CD8-positive, alpha-beta memory T cell (primary cell): Measurements from ENCODE around the gene ARL4C. TPM values are rescaled to one million over a fixed set of nuclear protein-coding genes. Genes with fewer than 3 reads are reported as not detected.

ENCODE experiments used
- CTCF ChIA-PET: fragments of 350-600 bp; sonication (Branson Sonifier 250); formaldehyde crosslinking; loops from one replicate; lab custom pipeline; 2021; ENCODE audit warnings: antibody characterized with exemption; lab: Charles Lee
- POLR2A ChIA-PET: fragments of 350-600 bp; sonication (Branson Sonifier 250); formaldehyde crosslinking; loops from one replicate; lab custom pipeline; 2021; ENCODE audit warnings: antibody characterized with exemption; lab: Charles Lee
- DNase-seq, 5 donors: peaks; one replicate each; pipeline versions ENCODE4 v3.0.0 to v3.0.0-alpha.2; 2020 to 2022; ENCODE audit warnings: mixed read lengths in 1 of 5
- H3K27ac ChIP-seq: one replicate; pipeline ENCODE4 v1.7.0; 2013; ENCODE audit warnings: low read depth, mild to moderate bottlenecking, low read length, moderate library complexity
- H3K27me3 ChIP-seq: 2 replicates; pipeline ENCODE4 v1.7.0; 2013; ENCODE audit warnings: low read length, mild to moderate bottlenecking; ENCODE audit not compliant: insufficient read depth, poor library complexity, severe bottlenecking
- H3K36me3 ChIP-seq: 2 replicates; pipeline ENCODE4 v1.7.0; 2013; ENCODE audit warnings: mild to moderate bottlenecking, low read length, moderate library complexity; ENCODE audit not compliant: insufficient read depth
- H3K4me1 ChIP-seq: 2 replicates; pipeline ENCODE4 v1.7.0; 2013; ENCODE audit warnings: mild to moderate bottlenecking, low read length, moderate library complexity; ENCODE audit not compliant: insufficient read depth
- H3K4me3 ChIP-seq: 2 replicates; pipeline ENCODE4 v1.7.0; 2013; ENCODE audit warnings: mild to moderate bottlenecking, low read length
- H3K9me3 ChIP-seq: 2 replicates; pipeline ENCODE4 v1.7.0; 2013; ENCODE audit warnings: mild to moderate bottlenecking, low read length
- H3K27ac Mint-ChIP-seq, 8 donors: one replicate each; pipeline ENCODE4 v1.8.0; 2020 to 2021; ENCODE audit warnings: mixed read lengths in 8 of 8, mild to moderate bottlenecking in 6 of 8, inconsistent platforms in 3 of 8, moderate library complexity in 3 of 8
- H3K27me3 Mint-ChIP-seq, 2 donors: one replicate each; pipeline ENCODE4 v1.8.0; 2020 to 2021; ENCODE audit warnings: mixed read lengths in 2 of 2, mild to moderate bottlenecking in 1 of 2, moderate library complexity in 1 of 2
- H3K36me3 Mint-ChIP-seq, 3 donors: one replicate each; pipeline ENCODE4 v1.8.0; 2020 to 2021; ENCODE audit warnings: mixed read lengths in 3 of 3, inconsistent platforms in 1 of 3, mild to moderate bottlenecking in 1 of 3
- H3K4me1 Mint-ChIP-seq, 3 donors: one replicate each; pipeline ENCODE4 v1.8.0; 2020 to 2021; ENCODE audit warnings: mixed read lengths in 3 of 3, inconsistent platforms in 1 of 3, mild to moderate bottlenecking in 1 of 3
- H3K4me3 Mint-ChIP-seq, 7 donors: one replicate each; pipeline ENCODE4 v1.8.0; 2020 to 2021; ENCODE audit warnings: mixed read lengths in 7 of 7, mild to moderate bottlenecking in 6 of 7, moderate library complexity in 4 of 7, inconsistent platforms in 2 of 7
- H3K9me3 Mint-ChIP-seq, 5 donors: one replicate each; pipeline ENCODE4 v1.8.0; 2020 to 2022; ENCODE audit warnings: mixed read lengths in 5 of 5, mild to moderate bottlenecking in 3 of 5, moderate library complexity in 2 of 5, inconsistent platforms in 1 of 5
- polyA plus RNA-seq: library from polyadenylated mRNA; unstranded; fragments of 300-500 nt; fragmentation: Illumina TruSeq; gene quantifications from one replicate; pipeline ENCODE4 v1.2.3, GENCODE V29; 2021
- total RNA-seq, 2 experiments: library from RNA; stranded (reverse); gene quantifications; one replicate each; pipeline ENCODE4 v1.2.3, GENCODE V29; 2021

Gene ARL4C
- total and polyA plus RNA-seq, 3 experiments from 2014 or later: 54.0 to 247 (median 54.7) TPM

DNA sequence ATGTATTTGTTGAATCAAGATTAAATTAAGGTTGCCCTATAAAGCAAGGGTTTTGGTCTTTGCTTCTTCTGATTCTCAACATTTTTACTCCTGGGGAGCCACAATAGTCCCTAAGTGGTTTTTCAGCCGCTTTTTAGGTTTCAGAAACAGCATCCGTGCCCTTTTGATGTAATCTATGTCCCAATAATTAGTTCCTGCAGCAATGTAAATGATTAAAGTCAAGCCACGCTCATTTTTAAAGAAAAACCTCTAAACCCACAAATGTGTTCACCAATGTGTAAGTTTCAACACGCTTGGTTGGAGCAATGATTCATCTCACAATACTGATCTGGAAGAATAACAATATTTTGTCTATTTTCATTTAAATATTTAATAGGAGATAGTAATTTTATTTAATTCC lies 5.6 kb downstream of the ARL4C start:
- peaks cover 64 to 72% (median 71%) of the 10 kb centered on the region in 3 donors for H3K4me1 Mint-ChIP-seq
- peaks cover 55% of the 10 kb centered on the region for H3K4me1 ChIP-seq
- no peaks in the 10 kb centered on the region for H3K27me3 ChIP-seq
- DNase-seq: peak in 1 of 5 donors; percentile 20
- H3K4me3 Mint-ChIP-seq: peak overlapping the region; percentile 96 to 100 (median 98)
- H3K27ac ChIP-seq: peak overlapping the region; percentile 95
- H3K36me3 Mint-ChIP-seq: peaks cover 32 to 87% (median 34%) of the 10 kb centered on the region in 3 donors
- peaks cover 0 to 17% of the 10 kb centered on the region in 2 donors for H3K27me3 Mint-ChIP-seq
- H3K9me3 Mint-ChIP-seq: peaks cover 0 to 8% (median 3%) of the 10 kb centered on the region in 5 donors
- POLR2A ChIA-PET: interaction anchor here (0.6 to 0.9 kb wide), 2 partner anchors 45 to 69 kb away, joined by 3 read pairs; no protein-coding TSS in a partner anchor
- peak overlapping the region; percentile 80 to 100 (median 99) for H3K27ac Mint-ChIP-seq
- H3K36me3 ChIP-seq: peaks cover 22% of the 10 kb centered on the region
- peak overlapping the region; percentile 75 for H3K4me3 ChIP-seq
- H3K9me3 ChIP-seq: no peaks in the 10 kb centered on the region
- CTCF ChIA-PET: interaction anchor here (1.1 to 1.4 kb wide), 3 partner anchors 70 to 356 kb away, joined by 3 to 4 read pairs (median 3); no protein-coding TSS in a partner anchor

DNA sequence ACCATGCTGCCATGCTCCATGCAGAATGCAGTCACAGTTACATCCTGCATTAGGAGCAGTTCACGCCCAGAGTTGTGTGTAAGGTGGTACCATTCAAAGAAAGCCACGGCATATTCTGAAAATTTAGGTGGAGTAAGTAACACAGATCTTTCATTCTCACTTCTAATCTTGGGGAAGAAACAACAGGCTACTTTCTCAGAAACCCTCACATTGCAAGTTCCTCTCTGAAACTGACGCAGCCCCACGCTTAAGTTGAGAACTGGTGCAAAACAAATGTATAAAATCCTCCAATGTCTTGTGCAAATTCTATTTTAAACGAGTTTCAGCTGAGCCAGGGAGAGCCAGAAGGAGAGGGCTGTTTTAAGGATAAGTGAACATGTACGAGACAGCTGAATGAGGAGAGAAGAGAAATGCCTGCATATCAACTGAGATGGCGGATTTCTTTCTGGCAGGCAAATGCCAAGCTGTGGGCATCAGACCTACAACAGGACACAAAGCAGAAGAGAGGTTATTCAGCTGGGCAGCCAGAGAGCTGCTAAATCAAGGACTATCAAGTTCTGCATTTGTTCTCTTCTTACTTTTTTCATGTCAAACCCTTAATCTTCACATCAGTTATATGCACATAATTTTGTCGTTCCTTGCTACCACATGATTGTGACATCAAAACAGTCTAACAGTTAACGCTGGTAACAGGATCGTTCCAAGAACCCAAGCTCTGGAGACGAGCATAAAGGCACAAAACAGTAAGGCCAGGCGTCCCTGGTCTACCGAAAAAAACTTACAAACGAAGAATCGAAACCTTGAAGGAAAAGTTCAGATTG lies 6.4 kb downstream of the ARL4C start:
- POLR2A ChIA-PET: interaction anchor here (0.6 to 1.7 kb wide), 5 partner anchors 36 to 68 kb away, joined by 3 to 5 read pairs (median 3); no protein-coding TSS in a partner anchor
- peak in 1 of 5 donors; percentile 37 for DNase-seq

DNA sequence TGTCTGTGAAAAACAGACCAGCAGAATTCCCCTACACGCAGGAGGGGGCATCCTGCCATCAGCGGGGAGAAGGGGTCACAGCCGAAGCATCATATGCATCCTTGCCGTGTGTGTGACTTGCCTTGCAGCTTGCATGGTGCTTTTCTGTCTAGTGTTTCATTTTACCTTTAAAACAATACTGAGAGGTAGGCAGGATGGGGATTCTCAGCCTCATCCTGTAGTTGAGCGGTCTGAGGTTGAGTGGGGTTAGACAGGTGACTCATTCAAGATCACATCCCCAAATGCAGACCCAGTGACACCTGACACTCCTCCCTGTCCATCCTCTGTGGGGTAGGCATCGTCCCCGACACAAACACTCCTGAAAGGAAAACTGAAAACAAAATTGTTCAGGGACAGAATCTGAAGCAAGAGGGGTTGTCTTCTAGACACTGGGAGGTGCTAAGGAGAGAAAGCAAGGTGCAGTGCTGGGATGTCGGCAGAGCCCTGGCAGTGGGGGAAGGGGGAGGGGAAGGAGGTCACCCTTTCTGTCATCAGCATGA lies 7.9 kb downstream of the ARL4C start:
- Histone ChIP-seq H3K27me3 (no peaks in the 10 kb centered on the region), H3K4me1 (peaks cover 78% of the 10 kb centered on the region), H3K9me3 (no peaks in the 10 kb centered on the region), H3K36me3 (peaks cover 9% of the 10 kb centered on the region), H3K27ac (peak overlapping the region; percentile 95), H3K4me3 (peak overlapping the region; percentile 45)
- DNase-seq: peak; percentile 59 to 88 (median 87)
- POLR2A ChIA-PET: interaction anchor here (0.8 to 1.7 kb wide), 5 partner anchors 8 to 67 kb away, joined by 3 to 5 read pairs (median 4); partner anchors contain the start of gene ARL4C
- Mint-ChIP-seq H3K27me3 (peaks cover 0 to 4% of the 10 kb centered on the region in 2 donors), H3K4me1 (peaks cover 84 to 95% (median 94%) of the 10 kb centered on the region in 3 donors), H3K36me3 (peaks cover 18 to 73% (median 22%) of the 10 kb centered on the region in 3 donors), H3K4me3 (peak overlapping the region; percentile 79 to 100 (median 96)), H3K9me3 (no peaks in the 10 kb centered on the region), H3K27ac (peak overlapping the region; percentile 80 to 100 (median 99))
- CTCF ChIA-PET: interaction anchor here (1.0 to 1.9 kb wide), 6 partner anchors 9 to 200 kb away, joined by 3 to 5 read pairs (median 4); no protein-coding TSS in a partner anchor

More for the DNA sequence above, 6.4 kb downstream of the ARL4C start:
- H3K4me1 ChIP-seq: peaks cover 63% of the 10 kb centered on the region
- Mint-ChIP-seq H3K27me3 (peaks cover 0 to 12% of the 10 kb centered on the region in 2 donors), H3K36me3 (peaks cover 27 to 84% (median 29%) of the 10 kb centered on the region in 3 donors), H3K27ac (peak overlapping the region; percentile 80 to 100 (median 99)), H3K4me3 (peak overlapping the region; percentile 96 to 100 (median 98)), H3K4me1 (peaks cover 70 to 80% (median 79%) of the 10 kb centered on the region in 3 donors), H3K9me3 (peaks cover 0 to 6% (median 2%) of the 10 kb centered on the region in 5 donors)
- CTCF ChIA-PET: interaction anchor here (0.9 to 1.9 kb wide), 8 partner anchors 43 to 355 kb away, joined by 3 to 5 read pairs (median 3); no protein-coding TSS in a partner anchor
- H3K9me3 ChIP-seq: no peaks in the 10 kb centered on the region
- peak overlapping the region; percentile 95 for H3K27ac ChIP-seq
- H3K36me3 ChIP-seq: peaks cover 14% of the 10 kb centered on the region
- no peaks in the 10 kb centered on the region for H3K27me3 ChIP-seq
- H3K4me3 ChIP-seq: peak overlapping the region; percentile 34

DNA sequence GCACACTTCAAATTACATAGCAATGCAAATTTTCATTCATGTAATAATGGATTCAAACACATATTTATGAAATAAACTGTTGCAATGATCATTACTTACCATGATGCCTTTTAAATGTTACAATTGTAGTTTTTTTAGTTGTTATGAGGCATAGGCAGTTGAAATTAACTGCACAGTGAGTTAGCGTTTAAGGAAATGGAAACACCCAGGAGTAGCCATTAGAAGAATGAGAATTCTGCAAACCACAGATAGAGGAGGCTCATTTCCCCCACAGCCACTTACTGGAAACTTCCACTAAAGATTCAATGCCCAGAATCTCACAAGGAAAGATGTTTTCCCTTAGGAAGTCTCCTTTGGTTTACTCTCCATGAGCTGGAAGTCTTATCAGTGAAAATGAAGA lies 8.4 kb downstream of the ARL4C start:
- H3K27me3 Mint-ChIP-seq: peaks cover 0 to 4% of the 10 kb centered on the region in 2 donors
- peak overlapping the region; percentile 80 to 100 (median 99) for H3K27ac Mint-ChIP-seq
- no peak for DNase-seq
- peak overlapping the region; percentile 79 to 100 (median 96) for H3K4me3 Mint-ChIP-seq
- Histone ChIP-seq H3K27ac (peak overlapping the region; percentile 95), H3K27me3 (no peaks in the 10 kb centered on the region), H3K36me3 (peaks cover 5% of the 10 kb centered on the region), H3K9me3 (no peaks in the 10 kb centered on the region), H3K4me3 (peak overlapping the region; percentile 45), H3K4me1 (peaks cover 83% of the 10 kb centered on the region)
- ChIA-PET POLR2A (interaction anchor here (0.8 to 1.7 kb wide), 5 partner anchors 9 to 66 kb away, joined by 3 to 5 read pairs (median 4); partner anchors contain the start of gene ARL4C), CTCF (interaction anchor here (1.0 to 1.9 kb wide), 5 partner anchors 10 to 200 kb away, joined by 3 to 5 read pairs (median 4); no protein-coding TSS in a partner anchor)
- peaks cover 89 to 100% (median 99%) of the 10 kb centered on the region in 3 donors for H3K4me1 Mint-ChIP-seq
- H3K9me3 Mint-ChIP-seq: no peaks in the 10 kb centered on the region
- H3K36me3 Mint-ChIP-seq: peaks cover 15 to 68% (median 22%) of the 10 kb centered on the region in 3 donors

DNA sequence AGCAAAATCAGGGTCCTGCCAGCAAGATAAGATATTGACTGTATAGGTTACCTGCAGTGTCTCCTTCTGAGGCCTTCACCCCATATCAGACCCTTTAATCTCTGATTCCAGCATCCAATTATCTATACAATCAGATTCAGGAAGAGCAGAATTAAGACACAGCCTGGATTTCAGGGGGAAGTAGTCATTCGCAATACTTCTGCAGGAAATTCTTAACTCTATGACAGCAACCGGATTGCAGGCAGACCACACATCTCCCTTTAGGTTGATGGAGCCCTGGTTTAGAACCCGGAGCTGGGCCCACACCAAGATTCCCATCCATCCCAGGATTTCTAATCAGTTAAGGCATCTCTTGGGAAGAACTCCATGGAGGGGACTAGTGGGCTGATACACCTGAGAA lies 9.5 kb downstream of the ARL4C start:
- no peak for DNase-seq
- POLR2A ChIA-PET: interaction anchor here (0.6 kb wide), 1 partner anchor 202 kb away, joined by 3 read pairs; no protein-coding TSS in a partner anchor
- H3K4me1 ChIP-seq: peaks cover 92% of the 10 kb centered on the region
- peaks cover 5 to 57% (median 13%) of the 10 kb centered on the region in 3 donors for H3K36me3 Mint-ChIP-seq
- peak overlapping the region in 3 of 7 donors; percentile 37 to 96 (median 47) for H3K4me3 Mint-ChIP-seq
- H3K36me3 ChIP-seq: no peaks in the 10 kb centered on the region
- no peak overlapping the region for H3K27ac ChIP-seq
- no peaks in the 10 kb centered on the region for H3K9me3 ChIP-seq
- H3K27me3 ChIP-seq: no peaks in the 10 kb centered on the region
- no peak overlapping the region for H3K4me3 ChIP-seq
- peaks cover 0 to 6% of the 10 kb centered on the region in 2 donors for H3K27me3 Mint-ChIP-seq
- peaks cover 90 to 100% (median 100%) of the 10 kb centered on the region in 3 donors for H3K4me1 Mint-ChIP-seq
- CTCF ChIA-PET: interaction anchor here (1.3 kb wide), 1 partner anchor 198 kb away, joined by 5 read pairs; no protein-coding TSS in a partner anchor
- H3K27ac Mint-ChIP-seq: peak overlapping the region; percentile 94 to 100 (median 99)
- no peaks in the 10 kb centered on the region for H3K9me3 Mint-ChIP-seq

DNA sequence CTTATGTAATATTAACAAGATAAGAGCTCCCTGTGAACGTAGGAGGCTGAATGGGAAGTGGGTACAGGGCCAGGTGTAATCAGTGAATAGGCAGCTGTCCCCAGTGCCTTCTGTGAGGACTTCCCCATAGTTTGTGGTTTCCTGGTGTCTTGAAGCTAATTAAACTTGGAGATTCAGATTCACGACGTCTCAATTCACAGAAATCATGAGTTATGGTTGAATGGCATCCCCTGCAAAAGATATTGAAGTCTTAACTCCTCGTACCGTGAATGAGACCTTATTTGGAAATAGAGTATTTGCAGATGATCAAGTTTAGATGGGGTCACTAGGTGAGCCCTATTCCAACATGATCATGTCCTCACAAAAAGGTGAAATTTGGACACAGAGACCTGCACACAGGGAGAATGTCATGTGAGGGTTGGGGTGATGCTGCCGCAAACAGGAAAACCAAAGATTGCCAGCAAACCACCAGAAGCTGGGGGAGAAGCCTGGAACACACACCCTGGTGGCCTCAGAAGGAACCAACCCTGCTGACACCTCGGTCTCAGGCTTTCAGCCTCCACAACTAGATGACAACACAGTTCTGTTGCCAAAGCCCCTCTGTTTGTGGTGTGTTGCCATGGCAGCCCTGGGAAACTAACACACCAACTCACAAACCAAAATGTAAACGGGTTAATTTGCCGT lies 13.2 kb downstream of the ARL4C start:
- Histone ChIP-seq H3K9me3 (no peaks in the 10 kb centered on the region), H3K4me3 (peak overlapping the region; percentile 3), H3K36me3 (no peaks in the 10 kb centered on the region), H3K27ac (peak overlapping the region; percentile 84), H3K4me1 (peaks cover 69% of the 10 kb centered on the region), H3K27me3 (no peaks in the 10 kb centered on the region)
- peak overlapping the region; percentile 94 to 100 (median 98) for H3K27ac Mint-ChIP-seq
- H3K4me3 Mint-ChIP-seq: peak overlapping the region; percentile 74 to 88 (median 75)
- peaks cover 5 to 31% (median 13%) of the 10 kb centered on the region in 3 donors for H3K36me3 Mint-ChIP-seq
- peaks cover 72 to 96% (median 96%) of the 10 kb centered on the region in 3 donors for H3K4me1 Mint-ChIP-seq
- ChIA-PET POLR2A (interaction anchor here (0.7 to 1.5 kb wide), 12 partner anchors 9 to 194 kb away, joined by 3 to 21 read pairs (median 4); partner anchors contain the start of gene ARL4C), CTCF (interaction anchor here (0.6 to 3.0 kb wide), 19 partner anchors 11 to 348 kb away, joined by 3 to 17 read pairs (median 4); partner anchors contain the start of gene ARL4C)
- DNase-seq: peak; percentile 74 to 92 (median 89)
- no peaks in the 10 kb centered on the region for H3K9me3 Mint-ChIP-seq
- peaks cover 0 to 2% of the 10 kb centered on the region in 2 donors for H3K27me3 Mint-ChIP-seq
